Immature natural killer cell (primary cell): ENCODE measurements around the gene RAB9A. TPM values are rescaled to one million over a fixed set of nuclear protein-coding genes. Genes with fewer than 3 reads are reported as not detected.

Experiments
- DNase-seq, 3 donors: peaks; one replicate each; pipeline ENCODE4 v3.0.0; 2022; ENCODE audit warnings: mixed read lengths in 1 of 3
- H3K27ac Mint-ChIP-seq, 6 donors: one replicate each; pipeline ENCODE4 v1.8.0; 2020; ENCODE audit warnings: mixed read lengths in 6 of 6, mild to moderate bottlenecking in 5 of 6, inconsistent platforms in 4 of 6, moderate library complexity in 3 of 6
- H3K27me3 Mint-ChIP-seq, 3 donors: one replicate each; pipeline ENCODE4 v1.8.0; 2020 to 2021; ENCODE audit warnings: low read depth in 3 of 3, mild to moderate bottlenecking in 3 of 3, mixed read lengths in 3 of 3, moderate library complexity in 3 of 3, inconsistent platforms in 1 of 3
- H3K36me3 Mint-ChIP-seq, 3 donors: one replicate each; pipeline ENCODE4 v1.8.0; 2020; ENCODE audit warnings: mixed read lengths in 3 of 3, inconsistent platforms in 2 of 3, mild to moderate bottlenecking in 2 of 3
- H3K4me1 Mint-ChIP-seq, 2 donors: one replicate each; pipeline ENCODE4 v1.8.0; 2020; ENCODE audit warnings: inconsistent platforms in 2 of 2, mild to moderate bottlenecking in 2 of 2, mixed read lengths in 2 of 2, moderate library complexity in 1 of 2
- H3K4me3 Mint-ChIP-seq, 5 donors: one replicate each; pipeline ENCODE4 v1.8.0; 2020; ENCODE audit warnings: mild to moderate bottlenecking in 5 of 5, mixed read lengths in 5 of 5, inconsistent platforms in 3 of 5, moderate library complexity in 3 of 5
- H3K9me3 Mint-ChIP-seq, 6 donors: one replicate each; pipeline ENCODE4 v1.8.0; 2020; ENCODE audit warnings: mild to moderate bottlenecking in 6 of 6, mixed read lengths in 6 of 6, inconsistent platforms in 4 of 6, moderate library complexity in 3 of 6
- polyA plus RNA-seq, 3 donors: library from polyadenylated mRNA; unstranded; fragments of 300-500 nt; fragmentation: Illumina TruSeq; gene quantifications; one replicate each; pipeline ENCODE4 v1.2.3, GENCODE V29; 2021

The RAB9A gene
- polyA plus RNA-seq, 3 donors from 2014 or later, result 45.8 to 70.2 (median 48.0) TPM

- peak; percentile 41 to 56 (median 51) for DNase-seq
- Mint-ChIP-seq H3K4me3 (no peak overlapping the region), H3K27ac (peak overlapping the region; percentile 53 to 87 (median 78)), H3K9me3 (no peaks in the 10 kb centered on the region), H3K36me3 (peaks cover 15 to 34% (median 21%) of the 10 kb centered on the region in 3 donors), H3K27me3 (peaks cover 0 to 6% (median under 1%) of the 10 kb centered on the region in 3 donors), H3K4me1 (peaks cover 29 to 42% of the 10 kb centered on the region in 2 donors)
Measured at GRCh38 chrX:13747836-13748235, 58.9 kb downstream of the RAB9A start.

GRCh38 chrX:13748486-13748885 lies 59.6 kb downstream of the RAB9A start:
- Mint-ChIP-seq H3K27ac (peak overlapping the region in 3 of 6 donors; percentile 6 to 57 (median 53)), H3K36me3 (peaks cover 19 to 39% (median 26%) of the 10 kb centered on the region in 3 donors), H3K9me3 (no peaks in the 10 kb centered on the region), H3K4me1 (peaks cover 23 to 39% of the 10 kb centered on the region in 2 donors), H3K4me3 (no peak overlapping the region), H3K27me3 (peaks cover 0 to 6% (median 2%) of the 10 kb centered on the region in 3 donors)
- DNase-seq, result no peak

- Mint-ChIP-seq H3K27ac (peak overlapping the region; percentile 64 to 86 (median 76)), H3K4me3 (peak overlapping the region in 1 of 5 donors; percentile 80), H3K27me3 (peaks cover 0 to 4% (median 2%) of the 10 kb centered on the region in 3 donors), H3K36me3 (peaks cover 19 to 39% (median 24%) of the 10 kb centered on the region in 3 donors), H3K4me1 (peaks cover 23 to 41% of the 10 kb centered on the region in 2 donors), H3K9me3 (no peaks in the 10 kb centered on the region)
- peak in 2 of 3 donors; percentile 28 to 37 for DNase-seq
Measured at GRCh38 chrX:13750204-13750603, 61.3 kb downstream of the RAB9A start.

- Mint-ChIP-seq H3K9me3 (no peaks in the 10 kb centered on the region), H3K4me1 (peaks cover 28 to 47% of the 10 kb centered on the region in 2 donors), H3K27ac (peak overlapping the region; percentile 64 to 86 (median 76)), H3K36me3 (peaks cover 19 to 33% (median 19%) of the 10 kb centered on the region in 3 donors), H3K27me3 (peaks cover 0 to 4% (median 2%) of the 10 kb centered on the region in 3 donors), H3K4me3 (peak overlapping the region in 4 of 5 donors; percentile 8 to 80 (median 14))
- no peak for DNase-seq
Measured at GRCh38 chrX:13750812-13751211, 61.9 kb downstream of the RAB9A start.

- peak overlapping the region in 5 of 6 donors; percentile 2 to 85 (median 73) for H3K27ac Mint-ChIP-seq
Measured at GRCh38 chrX:13752141-13752540, 63.2 kb downstream of the RAB9A start.

GRCh38 chrX:13752646-13753045 lies 63.7 kb downstream of the RAB9A start:
- H3K4me1 Mint-ChIP-seq, result peaks cover 25 to 42% of the 10 kb centered on the region in 2 donors
- no peak for DNase-seq
- H3K4me3 Mint-ChIP-seq, result peak overlapping the region in 1 of 5 donors; percentile 10
- H3K36me3 Mint-ChIP-seq, result peaks cover 12 to 24% (median 17%) of the 10 kb centered on the region in 3 donors
- peak overlapping the region in 4 of 6 donors; percentile 3 to 85 (median 34) for H3K27ac Mint-ChIP-seq
- H3K9me3 Mint-ChIP-seq, result no peaks in the 10 kb centered on the region
- peaks cover 0 to 4% (median 2%) of the 10 kb centered on the region in 3 donors for H3K27me3 Mint-ChIP-seq

More at GRCh38 chrX:13752141-13752540, 63.2 kb downstream of the RAB9A start:
- Mint-ChIP-seq H3K4me3 (no peak overlapping the region), H3K27me3 (peaks cover 0 to 4% (median 2%) of the 10 kb centered on the region in 3 donors), H3K4me1 (peaks cover 28 to 48% of the 10 kb centered on the region in 2 donors), H3K36me3 (peaks cover 16 to 28% (median 17%) of the 10 kb centered on the region in 3 donors), H3K9me3 (no peaks in the 10 kb centered on the region)
- no peak for DNase-seq

GRCh38 chrX:13754765-13755164 lies 65.8 kb downstream of the RAB9A start:
- H3K4me1 Mint-ChIP-seq, result peaks cover 24 to 50% of the 10 kb centered on the region in 2 donors
- H3K36me3 Mint-ChIP-seq, result peaks cover 16 to 38% (median 23%) of the 10 kb centered on the region in 3 donors
- H3K4me3 Mint-ChIP-seq, result no peak overlapping the region
- no peaks in the 10 kb centered on the region for H3K9me3 Mint-ChIP-seq
- peak overlapping the region in 2 of 6 donors; percentile 59 to 64 for H3K27ac Mint-ChIP-seq
- peaks cover 0 to 2% (median 0%) of the 10 kb centered on the region in 3 donors for H3K27me3 Mint-ChIP-seq
- DNase-seq, result no peak

GRCh38 chrX:13755254-13755653 lies 66.3 kb downstream of the RAB9A start:
- H3K27me3 Mint-ChIP-seq, result peaks cover 0 to 2% (median 0%) of the 10 kb centered on the region in 3 donors
- no peaks in the 10 kb centered on the region for H3K9me3 Mint-ChIP-seq
- no peak for DNase-seq
- H3K36me3 Mint-ChIP-seq, result peaks cover 13 to 43% (median 26%) of the 10 kb centered on the region in 3 donors
- H3K4me3 Mint-ChIP-seq, result no peak overlapping the region
- peaks cover 21 to 50% of the 10 kb centered on the region in 2 donors for H3K4me1 Mint-ChIP-seq
- peak overlapping the region in 4 of 6 donors; percentile 35 to 64 (median 56) for H3K27ac Mint-ChIP-seq

GRCh38 chrX:13756381-13756780 lies 67.5 kb downstream of the RAB9A start:
- H3K4me3 Mint-ChIP-seq, result no peak overlapping the region
- peaks cover 11 to 48% (median 35%) of the 10 kb centered on the region in 3 donors for H3K36me3 Mint-ChIP-seq
- H3K9me3 Mint-ChIP-seq, result no peaks in the 10 kb centered on the region
- peaks cover 0 to 2% (median 0%) of the 10 kb centered on the region in 3 donors for H3K27me3 Mint-ChIP-seq
- H3K4me1 Mint-ChIP-seq, result peaks cover 16 to 47% of the 10 kb centered on the region in 2 donors
- DNase-seq, result no peak
- peak overlapping the region in 1 of 6 donors; percentile 10 for H3K27ac Mint-ChIP-seq

GRCh38 chrX:13759152-13759718 lies 70.3 kb downstream of the RAB9A start:
- H3K27me3 Mint-ChIP-seq, result no peaks in the 10 kb centered on the region

More at GRCh38 chrX:13759152-13759718, 70.3 kb downstream of the RAB9A start:
- Mint-ChIP-seq H3K4me1 (peaks cover 12 to 30% of the 10 kb centered on the region in 2 donors), H3K4me3 (no peak overlapping the region), H3K36me3 (peaks cover 5 to 52% (median 35%) of the 10 kb centered on the region in 3 donors), H3K27ac (peak overlapping the region in 4 of 6 donors; percentile 10 to 63 (median 42)), H3K9me3 (no peaks in the 10 kb centered on the region)
- no peak for DNase-seq

Other genes starting within 250 kb of the RAB9A start
- gene EGFL6, start 119.5 kb upstream of the RAB9A start, polyA plus RNA-seq, result not detected
- gene TCEANC, start 36.0 kb upstream of the RAB9A start, polyA plus RNA-seq, result 10 to 100 TPM in 1 of 3 donors, 1 to 10 TPM in 2; 5.8 to 10.8 (median 7.1) TPM
- 10 to 100 TPM; 48.8 to 60.1 (median 55.4) TPM for gene TRAPPC2, start 45.5 kb downstream of the RAB9A start, polyA plus RNA-seq
- 10 to 100 TPM in 2 of 3 donors, 1 to 10 TPM in 1; 7.5 to 42.1 (median 22.6) TPM for gene OFD1, start 45.6 kb downstream of the RAB9A start, polyA plus RNA-seq
- gene GPM6B, start 128.0 kb downstream of the RAB9A start, polyA plus RNA-seq, result 1 to 10 TPM in 2 of 3 donors, under 1 TPM in 1; 0.11 to 1.4 (median 1.2) TPM